Thoracic aorta (tissue), 2 donors: Measurements from ENCODE around the gene CELSR2. TPM values are rescaled to one million over a fixed set of nuclear protein-coding genes. Genes with fewer than 3 reads are reported as not detected.

Source experiments
- ATAC-seq: fragments of 150-250 bp; one replicate; pipeline ENCODE4 v1.8.0; 2017; ENCODE audit warnings: low read depth; ENCODE audit not compliant: insufficient number of reproducible peaks, low FRiP score
- DNase-seq: peaks from one replicate; pipeline ENCODE4 v3.0.0-alpha.2; 2020; ENCODE audit warnings: low spot score
- H3K27ac ChIP-seq, 2 donors: fragments of 200-600 bp; sonication (generic); 1 replicate in 1 of 2; 2 replicates in 1 of 2; pipeline ENCODE4 v1.5.1; 2016; ENCODE audit warnings: mild to moderate bottlenecking in 2 of 2, moderate library complexity in 2 of 2
- H3K27me3 ChIP-seq: fragments of 200-600 bp; sonication (generic); replicated peaks from 2 replicates; pipeline ENCODE4 v1.6.0; 2016; ENCODE audit warnings: mild to moderate bottlenecking; ENCODE audit not compliant: insufficient read depth
- H3K36me3 ChIP-seq: fragments of 200-600 bp; sonication (generic); one replicate; pipeline ENCODE4 v1.5.1; 2016
- H3K4me1 ChIP-seq, 2 donors: fragments of 200-600 bp; sonication (generic); 1 replicate in 1 of 2; 2 replicates in 1 of 2; pipeline versions ENCODE4 v1.5.1 to v1.6.0; 2016; ENCODE audit warnings: low read depth in 2 of 2, mild to moderate bottlenecking in 1 of 2; ENCODE audit not compliant: control insufficient read depth in 1 of 2
- H3K4me3 ChIP-seq: fragments of 200-600 bp; sonication (generic); 2 replicates; pipeline ENCODE4 v1.5.1; 2016; ENCODE audit warnings: mild to moderate bottlenecking
- H3K9me3 ChIP-seq: fragments of 200-600 bp; sonication (generic); 2 replicates; pipeline ENCODE4 v1.5.1; 2016
- CTCF ChIP-seq: fragments of 200-600 bp; sonication (generic); IDR thresholded peaks from one replicate; pipeline ENCODE4 v1.5.1; 2019; ENCODE audit warnings: antibody characterized with exemption
- total RNA-seq, 2 donors: library from RNA; depleted of rRNA; stranded (reverse); fragments of >200 nt; gene quantifications; one replicate each; pipeline versions ENCODE4 v1.1.0 to v1.2.3, GENCODE V29; 2016

Gene CELSR2
- total RNA-seq, 2 donors from 2014 or later: 4.0 to 10.0 TPM

GRCh38 chr1:109296782-109297181 is 47.4 kb downstream of the CELSR2 start:
- H3K27me3 ChIP-seq: no peaks in the 10 kb centered on the region
- peaks cover 0 to 3% of the 10 kb centered on the region in 2 donors for H3K4me1 ChIP-seq
- no peak for TF ChIP-seq CTCF
- no peak overlapping the region for H3K27ac ChIP-seq
- H3K36me3 ChIP-seq: no peaks in the 10 kb centered on the region
- no peaks in the 10 kb centered on the region for H3K9me3 ChIP-seq
- ATAC-seq: no peak
- DNase-seq: no peak
- no peak overlapping the region for H3K4me3 ChIP-seq

DNA sequence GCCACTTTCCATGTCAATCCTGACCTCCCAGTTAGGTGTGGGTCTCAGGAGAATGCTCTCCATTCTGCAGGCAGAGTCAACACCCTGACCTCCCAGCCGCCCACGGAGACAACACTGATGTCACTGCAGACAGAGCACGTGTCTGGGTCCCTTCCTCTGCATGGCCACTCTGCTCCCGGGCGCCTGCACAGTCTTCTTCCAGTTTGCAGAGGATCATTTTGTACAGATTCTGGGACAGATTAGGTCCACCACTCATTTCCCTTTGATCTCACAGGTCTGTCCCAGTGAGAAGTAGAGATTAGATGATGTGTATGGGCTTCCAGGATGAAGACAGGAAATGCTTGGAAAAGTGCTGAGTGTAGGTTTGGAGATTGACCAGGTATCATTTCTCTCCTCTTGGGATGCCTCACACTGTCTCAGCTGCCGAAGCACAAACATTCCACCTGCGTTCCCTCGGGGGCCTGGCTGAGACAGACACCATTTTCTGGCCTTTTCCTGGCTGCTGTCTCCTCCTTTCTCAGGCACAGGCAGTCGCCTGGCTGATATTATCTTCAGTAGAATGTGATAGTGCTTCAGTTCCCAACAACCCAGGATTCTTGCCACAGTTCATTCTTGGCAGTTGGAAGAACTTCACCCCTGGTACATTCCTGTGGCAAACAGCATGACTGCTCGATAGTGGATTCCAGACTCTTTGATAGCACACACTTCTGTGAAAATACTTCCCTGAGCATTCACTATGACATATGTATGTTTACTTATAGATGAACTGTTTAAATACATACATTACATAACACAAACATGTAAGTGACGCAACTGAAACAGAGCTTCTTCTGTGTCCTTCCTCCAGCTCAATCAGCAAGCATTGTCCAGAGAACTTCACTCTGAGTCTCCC is 49.6 kb downstream of the CELSR2 start:
- Histone ChIP-seq H3K36me3 (no peaks in the 10 kb centered on the region), H3K27ac (no peak overlapping the region), H3K4me3 (no peak overlapping the region), H3K4me1 (peaks cover 0 to 3% of the 10 kb centered on the region in 2 donors), H3K9me3 (no peaks in the 10 kb centered on the region), H3K27me3 (no peaks in the 10 kb centered on the region)
- ATAC-seq (no peak), DNase-seq (no peak)
- no peak for TF ChIP-seq CTCF

DNA sequence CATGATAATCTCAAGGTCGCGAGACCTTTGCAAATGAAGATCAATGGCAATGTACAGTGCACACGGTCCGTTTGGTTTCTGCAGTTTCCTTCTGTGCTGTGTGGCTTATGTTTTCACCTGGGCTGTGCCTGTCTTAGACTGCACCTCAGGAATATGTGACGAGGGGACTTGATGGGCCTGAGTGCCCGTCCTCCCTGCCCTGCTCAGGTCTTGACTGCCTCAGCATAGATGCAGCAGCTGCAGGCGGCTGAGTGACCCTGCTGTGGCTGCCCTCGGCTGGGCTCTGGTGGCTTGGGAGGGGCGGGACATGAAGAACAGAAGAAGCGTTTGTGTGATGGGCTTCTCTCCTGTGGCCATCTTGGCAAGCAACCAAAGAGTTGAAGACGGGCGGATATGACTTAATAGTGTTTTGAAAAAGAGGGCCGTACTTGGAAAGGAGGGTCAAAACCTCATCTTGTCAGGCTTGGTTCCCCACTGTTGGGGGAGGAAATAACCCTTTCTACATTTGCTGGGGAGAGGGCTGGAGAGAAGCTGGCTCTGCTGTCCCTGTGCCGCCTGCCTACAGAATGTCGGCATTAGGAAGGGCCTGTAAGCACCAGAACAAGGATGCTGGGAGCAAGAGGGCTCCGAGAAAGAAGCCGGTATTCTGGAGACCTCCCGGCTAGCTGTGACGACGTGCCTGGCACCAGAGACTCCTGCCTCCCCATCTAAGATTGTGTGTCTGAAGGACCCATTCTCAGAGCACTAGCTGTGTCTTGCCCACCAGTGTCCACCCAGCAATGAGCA is 50.4 kb downstream of the CELSR2 start:
- DNase-seq: no peak
- Histone ChIP-seq H3K27ac (no peak overlapping the region), H3K27me3 (no peaks in the 10 kb centered on the region), H3K9me3 (no peaks in the 10 kb centered on the region), H3K4me1 (peaks cover 0 to 6% of the 10 kb centered on the region in 2 donors), H3K4me3 (no peak overlapping the region), H3K36me3 (no peaks in the 10 kb centered on the region)
- no peak for ATAC-seq
- no peak for TF ChIP-seq CTCF

DNA sequence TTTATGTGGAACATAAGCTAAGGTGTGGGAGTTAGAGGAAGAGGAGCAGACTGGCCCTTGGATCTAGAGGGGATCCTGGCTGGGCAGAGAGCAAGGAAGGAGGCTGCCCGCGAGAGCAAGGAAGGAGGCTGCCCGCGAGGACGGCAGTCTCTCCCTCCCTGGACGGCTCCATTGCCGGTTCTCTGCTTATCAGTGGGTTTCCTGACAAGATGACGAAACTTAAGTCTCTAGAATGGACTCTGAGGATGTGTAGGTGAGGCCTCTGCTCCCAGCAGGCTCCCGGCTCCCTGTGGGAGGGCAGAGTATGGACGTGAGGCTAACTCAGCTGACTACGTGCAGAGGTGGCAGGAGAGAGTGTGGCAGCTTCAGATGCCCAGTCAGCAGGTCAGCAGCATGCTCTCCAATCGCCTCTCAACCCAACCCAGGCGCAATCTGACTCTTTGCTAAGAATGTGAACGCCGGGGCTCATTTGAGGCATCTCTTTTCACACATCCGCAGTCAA is 51.4 kb downstream of the CELSR2 start:
- Histone ChIP-seq H3K36me3 (no peaks in the 10 kb centered on the region), H3K27ac (no peak overlapping the region), H3K27me3 (no peaks in the 10 kb centered on the region), H3K4me3 (no peak overlapping the region), H3K9me3 (no peaks in the 10 kb centered on the region), H3K4me1 (peaks cover 0 to 12% of the 10 kb centered on the region in 2 donors)
- DNase-seq (no peak), ATAC-seq (no peak)
- no peak for TF ChIP-seq CTCF

- ATAC-seq (no peak), DNase-seq (no peak)
- no peak for TF ChIP-seq CTCF
- Histone ChIP-seq H3K4me3 (no peak overlapping the region), H3K36me3 (no peaks in the 10 kb centered on the region), H3K4me1 (peaks cover 0 to 13% of the 10 kb centered on the region in 2 donors), H3K27me3 (no peaks in the 10 kb centered on the region), H3K9me3 (no peaks in the 10 kb centered on the region), H3K27ac (no peak overlapping the region)
Observed at GRCh38 chr1:109301874-109302273, 52.5 kb downstream of the CELSR2 start.
